Prostate gland (tissue), 2 donors: ENCODE data around the gene TSC22D2. TPM values are rescaled to one million over a fixed set of nuclear protein-coding genes. Genes with fewer than 3 reads are reported as not detected.

Experiments
- DNase-seq: peaks from one replicate; pipeline ENCODE4 v3.0.0-alpha.2; 2019; ENCODE audit warnings: low spot score
- H3K27ac ChIP-seq, 2 donors: fragments of 200-600 bp; sonication (generic); 2 replicates each; pipeline ENCODE4 v1.5.1; 2017 to 2019
- H3K27me3 ChIP-seq: fragments of 200-600 bp; sonication (generic); replicated peaks from 2 replicates; pipeline ENCODE4 v1.5.1; 2019; ENCODE audit not compliant: insufficient read depth
- H3K36me3 ChIP-seq, 2 donors: fragments of 200-600 bp; sonication (generic); 1 replicate in 1 of 2; 2 replicates in 1 of 2; pipeline versions ENCODE4 v1.5.1 to v1.8.1; 2017 to 2019
- H3K4me1 ChIP-seq: fragments of 200-600 bp; sonication (generic); replicated peaks from 2 replicates; pipeline ENCODE4 v1.5.1; 2019
- H3K4me3 ChIP-seq, 2 donors: fragments of 200-600 bp; sonication (generic); 2 replicates each; pipeline ENCODE4 v1.5.1; 2017 to 2019
- H3K9me3 ChIP-seq: fragments of 200-600 bp; sonication (generic); 2 replicates; pipeline ENCODE4 v1.5.1; 2017
- POLR2A ChIP-seq: fragments of 450-650 bp; IDR thresholded peaks from one replicate; pipeline ENCODE4 v1.6.1; 2016; ENCODE audit warnings: antibody characterized with exemption, mild to moderate bottlenecking
- POLR2AphosphoS5 ChIP-seq: sonication (generic); formaldehyde crosslinking; IDR thresholded peaks from one replicate; pipeline ENCODE4 v1.6.1; 2017; ENCODE audit warnings: antibody characterized with exemption
- whole genome bisulfite sequencing: methylation state at CpG from one replicate; pipeline ENCODE4 v1.1.5; 2018; 5-methylcytosine and 5-hydroxymethylcytosine counted together
- intact Hi-C: fragments of 100-400 bp; cut with DNase I; formaldehyde crosslinking; loops from one replicate; pipeline ENCODE4 v1.14.2; 2022
- total RNA-seq, 2 donors: library from RNA; depleted of rRNA; stranded (reverse); fragments of >200 nt; gene quantifications; one replicate each; pipeline ENCODE4 v1.1.0, GENCODE V29; 2016
- TF ChIP-seq, protein P1 (sequence below), 4 experiments: fragments of 200-600 bp in 2 of 4; fragments of 450-650 bp in 2 of 4; sonication (generic) in 2 of 4; IDR thresholded peaks; 1 replicate in 3 of 4; 2 replicates in 1 of 4; pipeline ENCODE4 v1.5.1; 2016 to 2019; ENCODE audit warnings: antibody characterized with exemption in 4 of 4, mild to moderate bottlenecking in 2 of 4, moderate library complexity in 2 of 4

The TSC22D2 gene
- total RNA-seq, 2 donors from 2014 or later, result 9.6 to 29.2 TPM

GRCh38 chr3:150483226-150483625 lies 75.1 kb downstream of the TSC22D2 start:
- Histone ChIP-seq H3K4me3 (no peak overlapping the region), H3K27ac (no peak overlapping the region), H3K4me1 (no peaks in the 10 kb centered on the region), H3K9me3 (no peaks in the 10 kb centered on the region), H3K27me3 (no peaks in the 10 kb centered on the region), H3K36me3 (no peaks in the 10 kb centered on the region)
- intact Hi-C loops, result no loop called here
- no peak for DNase-seq
- TF ChIP-seq, protein P1, sequence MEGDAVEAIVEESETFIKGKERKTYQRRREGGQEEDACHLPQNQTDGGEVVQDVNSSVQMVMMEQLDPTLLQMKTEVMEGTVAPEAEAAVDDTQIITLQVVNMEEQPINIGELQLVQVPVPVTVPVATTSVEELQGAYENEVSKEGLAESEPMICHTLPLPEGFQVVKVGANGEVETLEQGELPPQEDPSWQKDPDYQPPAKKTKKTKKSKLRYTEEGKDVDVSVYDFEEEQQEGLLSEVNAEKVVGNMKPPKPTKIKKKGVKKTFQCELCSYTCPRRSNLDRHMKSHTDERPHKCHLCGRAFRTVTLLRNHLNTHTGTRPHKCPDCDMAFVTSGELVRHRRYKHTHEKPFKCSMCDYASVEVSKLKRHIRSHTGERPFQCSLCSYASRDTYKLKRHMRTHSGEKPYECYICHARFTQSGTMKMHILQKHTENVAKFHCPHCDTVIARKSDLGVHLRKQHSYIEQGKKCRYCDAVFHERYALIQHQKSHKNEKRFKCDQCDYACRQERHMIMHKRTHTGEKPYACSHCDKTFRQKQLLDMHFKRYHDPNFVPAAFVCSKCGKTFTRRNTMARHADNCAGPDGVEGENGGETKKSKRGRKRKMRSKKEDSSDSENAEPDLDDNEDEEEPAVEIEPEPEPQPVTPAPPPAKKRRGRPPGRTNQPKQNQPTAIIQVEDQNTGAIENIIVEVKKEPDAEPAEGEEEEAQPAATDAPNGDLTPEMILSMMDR (IDR thresholded peaks at IDR 0.05), result no peak
- no peak for TF ChIP-seq POLR2A
- no peak for TF ChIP-seq POLR2AphosphoS5

DNA sequence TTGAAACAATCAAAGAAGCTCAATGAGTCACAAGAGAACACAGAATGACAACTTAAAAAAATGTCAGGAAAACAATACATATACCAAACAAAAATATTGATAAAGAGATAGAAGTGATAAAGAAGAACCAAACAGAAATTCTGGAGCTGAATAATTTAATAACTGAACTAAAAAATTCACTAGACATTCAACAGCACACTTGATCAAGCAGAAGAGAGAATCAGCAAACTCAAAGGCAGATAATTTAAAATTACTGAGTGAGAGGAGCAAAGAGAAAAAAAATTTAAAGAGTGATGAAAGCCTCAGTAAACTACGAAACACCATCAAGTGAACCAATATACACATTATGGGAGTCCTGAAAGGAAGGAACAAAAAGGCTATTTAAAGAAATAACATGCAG lies 76.3 kb downstream of the TSC22D2 start:
- TF ChIP-seq POLR2A, result no peak
- no peaks in the 10 kb centered on the region for H3K27me3 ChIP-seq
- no peak overlapping the region for H3K27ac ChIP-seq
- H3K9me3 ChIP-seq, result no peaks in the 10 kb centered on the region
- no peaks in the 10 kb centered on the region for H3K36me3 ChIP-seq
- H3K4me1 ChIP-seq, result no peaks in the 10 kb centered on the region
- 97% methylated on average over 1 of the region's 1 CpG for WGBS
- no peak overlapping the region for H3K4me3 ChIP-seq
- intact Hi-C loops, result no loop called here
- no peak for DNase-seq

- WGBS, result 81% methylated on average over 2 of the region's 2 CpGs
- TF ChIP-seq POLR2A (no peak), POLR2AphosphoS5 (no peak)
- TF ChIP-seq, protein P1 (IDR thresholded peaks at IDR 0.05), result no peak
- no peak overlapping the region for H3K27ac ChIP-seq
- no peak for DNase-seq
- no peak overlapping the region for H3K4me3 ChIP-seq
- intact Hi-C loops, result no loop called here
- no peaks in the 10 kb centered on the region for H3K27me3 ChIP-seq
- H3K36me3 ChIP-seq, result no peaks in the 10 kb centered on the region
- H3K4me1 ChIP-seq, result no peaks in the 10 kb centered on the region
- no peaks in the 10 kb centered on the region for H3K9me3 ChIP-seq
Measured at GRCh38 chr3:150488867-150489266, 80.8 kb downstream of the TSC22D2 start.

DNA sequence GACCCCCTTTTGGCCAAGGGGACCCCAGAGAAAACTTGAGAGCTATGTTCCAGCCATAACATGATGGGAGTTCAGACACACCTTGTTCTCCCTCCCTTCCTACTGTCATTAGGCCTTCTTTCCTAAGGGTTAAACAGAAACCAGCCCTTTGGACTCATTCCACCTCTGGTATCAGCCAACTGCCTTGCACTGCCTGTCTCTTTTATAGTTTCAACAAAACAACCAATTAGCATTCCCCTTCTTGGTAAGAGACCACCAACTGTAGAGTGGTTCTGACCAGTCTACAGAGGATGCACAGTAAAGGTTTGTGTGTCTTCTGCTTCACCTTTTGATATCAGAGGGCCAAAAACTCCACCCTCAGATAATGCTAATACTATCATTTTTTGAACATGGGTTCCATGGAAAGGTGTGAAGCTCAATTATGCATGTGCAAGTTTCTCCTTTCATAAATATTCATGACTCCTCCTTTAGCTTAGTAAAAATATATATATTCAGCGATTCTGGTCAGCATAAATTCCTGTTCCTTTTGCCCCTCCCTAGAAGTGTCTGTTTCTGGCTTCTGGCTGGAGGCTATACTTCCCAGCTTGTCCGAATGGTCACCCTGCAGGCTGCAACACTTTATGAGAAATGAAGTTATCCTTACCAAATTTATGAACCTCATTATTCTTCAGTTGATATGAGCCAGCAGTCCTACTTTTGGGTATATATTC lies 82.3 kb downstream of the TSC22D2 start:
- Histone ChIP-seq H3K27me3 (no peaks in the 10 kb centered on the region), H3K4me3 (no peak overlapping the region), H3K36me3 (no peaks in the 10 kb centered on the region), H3K27ac (no peak overlapping the region), H3K4me1 (no peaks in the 10 kb centered on the region), H3K9me3 (no peaks in the 10 kb centered on the region)
- TF ChIP-seq POLR2AphosphoS5 (no peak), POLR2A (no peak)
- TF ChIP-seq, protein P1 (IDR thresholded peaks at IDR 0.05), result no peak
- WGBS, result 91% methylated on average over 2 of the region's 2 CpGs
- no peak for DNase-seq
- intact Hi-C loops, result loop anchor here (10.0 kb wide), 1 partner anchor 526 kb away; no protein-coding TSS in a partner anchor

DNA sequence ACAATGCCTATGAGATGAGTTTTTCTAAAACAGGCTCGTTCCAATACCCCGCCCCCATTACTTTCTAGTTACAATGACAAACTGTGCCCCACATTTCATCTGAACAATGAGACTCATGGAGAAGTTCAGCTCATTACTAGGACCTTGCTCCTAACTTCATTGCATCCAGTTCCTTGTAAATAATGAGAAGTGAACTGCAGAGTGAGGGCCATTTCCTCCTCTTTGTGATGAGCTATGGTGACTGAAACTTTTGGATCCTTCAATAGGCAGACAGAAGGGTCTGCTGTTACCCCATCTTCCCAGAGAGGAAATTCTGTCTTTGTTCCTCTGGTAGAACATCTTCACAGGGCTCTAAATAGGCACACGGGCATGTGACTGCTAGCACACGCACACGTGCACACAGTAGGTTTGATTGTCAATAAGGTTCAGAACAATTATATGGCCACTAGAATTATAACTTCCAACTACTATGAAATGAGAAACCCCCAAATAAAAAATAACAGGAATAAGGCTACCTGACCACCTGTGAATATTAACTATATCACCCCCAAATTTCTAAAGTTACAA lies 86.4 kb downstream of the TSC22D2 start:
- Histone ChIP-seq H3K9me3 (no peaks in the 10 kb centered on the region), H3K27ac (no peak overlapping the region), H3K4me1 (no peaks in the 10 kb centered on the region), H3K36me3 (no peaks in the 10 kb centered on the region), H3K4me3 (no peak overlapping the region), H3K27me3 (no peaks in the 10 kb centered on the region)
- intact Hi-C loops, result loop anchor here (2.0 to 10.0 kb wide), 2 partner anchors 84 to 530 kb away; no protein-coding TSS in a partner anchor
- WGBS, result 90% methylated on average over 5 of the region's 5 CpGs
- TF ChIP-seq POLR2AphosphoS5 (no peak), POLR2A (no peak)
- TF ChIP-seq, protein P1 (IDR thresholded peaks at IDR 0.05), result no peak
- no peak for DNase-seq
